Tibial nerve (tissue), 4 donors: ENCODE measurements around the gene NEIL1. TPM values are rescaled to one million over a fixed set of nuclear protein-coding genes. Genes with fewer than 3 reads are reported as not detected.
A peak's percentile ranks its signal among the peaks of the same experiment; 100 is the strongest.

Experiments
- DNase-seq, 2 donors: peaks; one replicate each; pipeline ENCODE4 v3.0.0-alpha.2; 2019; ENCODE audit warnings: low spot score in 2 of 2
- H3K27ac ChIP-seq, 4 donors: fragments of 200-600 bp; sonication (generic) in 3 of 4; one replicate each; pipeline ENCODE4 v1.5.1; 2017 to 2019; ENCODE audit warnings: mild to moderate bottlenecking in 1 of 4
- H3K27me3 ChIP-seq, 2 donors: fragments of 200-600 bp; sonication (generic) in 1 of 2; one replicate each; pipeline versions ENCODE4 v1.5.1 to v1.6.0; 2017 to 2019
- H3K36me3 ChIP-seq, 3 donors: fragments of 200-600 bp; sonication (generic); one replicate each; pipeline ENCODE4 v1.5.1; 2018 to 2019
- H3K4me1 ChIP-seq, 4 donors: fragments of 200-600 bp; sonication (generic) in 3 of 4; one replicate each; pipeline ENCODE4 v1.5.1; 2017 to 2019
- H3K4me3 ChIP-seq, 4 donors: fragments of 200-600 bp; sonication (generic) in 3 of 4; one replicate each; pipeline ENCODE4 v1.5.1; 2017 to 2019; ENCODE audit warnings: mild to moderate bottlenecking in 1 of 4, moderate library complexity in 1 of 4
- H3K9me3 ChIP-seq, 4 donors: fragments of 200-600 bp; sonication (generic) in 3 of 4; one replicate each; pipeline ENCODE4 v1.5.1; 2017 to 2019
- CTCF ChIP-seq, 5 experiments: fragments of 200-600 bp in 3 of 5; fragments of 450-650 bp in 2 of 5; sonication (generic) in 3 of 5; IDR thresholded peaks; one replicate each; pipeline ENCODE4 v1.5.1; 2016 to 2019; ENCODE audit warnings: antibody characterized with exemption in 5 of 5, mild to moderate bottlenecking in 3 of 5, moderate library complexity in 2 of 5
- EP300 ChIP-seq, 2 donors: sonication (generic); formaldehyde crosslinking; IDR thresholded peaks; one replicate each; pipeline ENCODE4 v1.6.1; 2017; ENCODE audit warnings: antibody characterized with exemption in 2 of 2, mild to moderate bottlenecking in 1 of 2
- POLR2A ChIP-seq, 2 donors: fragments of 450-650 bp; IDR thresholded peaks; one replicate each; pipeline ENCODE4 v1.6.1; 2017; ENCODE audit warnings: antibody characterized with exemption in 2 of 2, mild to moderate bottlenecking in 2 of 2, moderate library complexity in 2 of 2
- WGBS, 2 donors: methylation state at CpG; one replicate each; pipeline ENCODE4 v1.1.5; 2018; 5-methylcytosine and 5-hydroxymethylcytosine counted together
- total RNA-seq, 4 donors: library from RNA; depleted of rRNA; stranded (reverse); fragments of >200 nt; gene quantifications; one replicate each; pipeline ENCODE4 v1.1.0, GENCODE V29; 2016

NEIL1 gene
- total RNA-seq, 4 donors from 2014 or later, result 45.8 to 101 (median 53.6) TPM

GRCh38 chr15:75367913-75368688, 21.3 kb downstream of the NEIL1 start, which contains the start of gene MAN2C1:
Gene MAN2C1, minus strand, starts transcription at chr15:75368607. Its CDS starts 24 bp downstream, at chr15:75368583.
- peaks cover 0 to 28% (median 8%) of the 10 kb centered on the region in 4 donors for H3K4me1 ChIP-seq
- TF ChIP-seq EP300 (IDR thresholded peaks at IDR 0.05), result peak; percentile 26 to 74
- peak in 4 of 5 experiments; percentile 53 to 84 (median 78) for TF ChIP-seq CTCF (IDR thresholded peaks at IDR 0.05)
- TF ChIP-seq POLR2A (IDR thresholded peaks at IDR 0.05), result peak; percentile 52 to 61
- H3K27ac ChIP-seq, result peak within 1 kb of the TSS; percentile 91 to 98 (median 95)
- H3K9me3 ChIP-seq, result no peaks in the 10 kb centered on the region
- DNase-seq, result peak; percentile 82 to 90
- peak within 1 kb of the TSS; percentile 80 to 97 (median 87) for H3K4me3 ChIP-seq
- 0 to 1% methylated on average over 31 to 54 of the region's 67 CpGs for WGBS, 2 donors
- peaks cover 0 to 69% (median 6%) of the 10 kb centered on the region in 3 donors for H3K36me3 ChIP-seq
- H3K27me3 ChIP-seq, result no peaks in the 10 kb centered on the region

GRCh38 chr15:75368689-75369239, 21.9 kb downstream of the NEIL1 start:
- peaks cover 0 to 69% (median 6%) of the 10 kb centered on the region in 3 donors for H3K36me3 ChIP-seq
- H3K27me3 ChIP-seq, result no peaks in the 10 kb centered on the region
- H3K4me1 ChIP-seq, result peaks cover 0 to 28% (median 8%) of the 10 kb centered on the region in 4 donors
- H3K4me3 ChIP-seq, result peak overlapping the region; percentile 80 to 97 (median 87)
- DNase-seq, result no peak
- WGBS, 2 donors, result 4 to 6% methylated on average over 23 of the region's 23 CpGs
- no peak for TF ChIP-seq EP300 (IDR thresholded peaks at IDR 0.05)
- peak overlapping the region; percentile 91 to 98 (median 95) for H3K27ac ChIP-seq
- no peaks in the 10 kb centered on the region for H3K9me3 ChIP-seq

GRCh38 chr15:75369897-75370581, 23.2 kb downstream of the NEIL1 start:
- H3K27me3 ChIP-seq, result no peaks in the 10 kb centered on the region
- peaks cover 0 to 69% (median 6%) of the 10 kb centered on the region in 3 donors for H3K36me3 ChIP-seq
- TF ChIP-seq CTCF (IDR thresholded peaks at IDR 0.05), result no peak
- TF ChIP-seq POLR2A (IDR thresholded peaks at IDR 0.05), result no peak
- TF ChIP-seq EP300 (IDR thresholded peaks at IDR 0.05), result no peak
- H3K4me1 ChIP-seq, result peaks cover 0 to 28% (median 8%) of the 10 kb centered on the region in 4 donors
- no peaks in the 10 kb centered on the region for H3K9me3 ChIP-seq
- 90 to 93% methylated on average over 7 of the region's 7 CpGs for WGBS, 2 donors
- DNase-seq, result no peak
- H3K27ac ChIP-seq, result no peak overlapping the region
- no peak overlapping the region for H3K4me3 ChIP-seq

GRCh38 chr15:75371486-75371885, 24.6 kb downstream of the NEIL1 start:
- no peak for TF ChIP-seq EP300 (IDR thresholded peaks at IDR 0.05)
- TF ChIP-seq POLR2A (IDR thresholded peaks at IDR 0.05), result no peak
- TF ChIP-seq CTCF (IDR thresholded peaks at IDR 0.05), result no peak
- WGBS, 2 donors, result 83 to 84% methylated on average over 1 of the region's 1 CpG
- no peak overlapping the region for H3K4me3 ChIP-seq
- H3K4me1 ChIP-seq, result peaks cover 0 to 26% (median 8%) of the 10 kb centered on the region in 4 donors
- no peak for DNase-seq
- H3K27me3 ChIP-seq, result no peaks in the 10 kb centered on the region
- H3K9me3 ChIP-seq, result no peaks in the 10 kb centered on the region
- H3K36me3 ChIP-seq, result peaks cover 0 to 69% (median 6%) of the 10 kb centered on the region in 3 donors
- no peak overlapping the region for H3K27ac ChIP-seq

GRCh38 chr15:75371901-75372688, 25.3 kb downstream of the NEIL1 start:
- Histone ChIP-seq H3K27ac (no peak overlapping the region), H3K4me1 (peaks cover 0 to 19% (median 8%) of the 10 kb centered on the region in 4 donors), H3K27me3 (no peaks in the 10 kb centered on the region), H3K4me3 (no peak overlapping the region), H3K36me3 (peaks cover 0 to 69% (median 6%) of the 10 kb centered on the region in 3 donors), H3K9me3 (no peaks in the 10 kb centered on the region)
- no peak for TF ChIP-seq EP300 (IDR thresholded peaks at IDR 0.05)
- TF ChIP-seq CTCF (IDR thresholded peaks at IDR 0.05), result no peak
- no peak for TF ChIP-seq POLR2A (IDR thresholded peaks at IDR 0.05)
- WGBS, 2 donors, result 93 to 94% methylated on average over 11 of the region's 11 CpGs
- no peak for DNase-seq
